ENCODE results near the gene NHLRC4.

NHLRC4 gene

DNA sequence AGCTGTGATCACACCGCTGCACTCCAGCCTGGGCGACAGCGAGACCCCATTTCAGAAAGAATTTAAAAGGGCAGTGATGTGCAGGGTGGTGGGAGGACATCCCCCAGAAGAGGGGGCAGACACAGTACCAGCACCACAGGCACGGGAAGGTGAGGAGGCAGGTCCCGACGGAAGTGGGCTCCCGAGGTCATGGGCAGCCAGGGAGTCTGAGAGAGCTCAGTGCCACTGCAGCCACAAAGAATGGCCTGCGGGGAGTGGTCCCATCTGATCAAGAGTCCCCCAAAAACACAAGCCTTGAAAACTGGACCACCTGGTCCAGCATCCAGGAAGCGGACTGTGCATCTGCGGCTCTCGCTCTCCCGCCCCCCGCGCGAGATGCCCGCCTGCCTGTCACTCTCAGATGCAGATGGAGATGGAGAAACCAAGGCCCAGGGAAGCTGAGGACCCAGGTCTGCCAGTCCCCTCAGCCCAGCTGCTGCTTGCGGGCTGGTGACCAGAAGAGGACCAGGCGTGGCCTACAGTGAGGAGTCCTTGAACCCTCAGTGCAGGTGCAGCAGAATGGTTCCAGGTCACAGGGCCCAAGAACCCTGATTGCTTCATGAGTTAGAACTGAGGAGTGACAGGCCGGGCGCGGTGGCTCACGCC, 43.6 kb upstream of the NHLRC4 start:
- DNase-seq (ENCODE audit: low read depth, low spot score), result no peak
- H3K9ac ChIP-seq (ENCODE audit: insufficient read length), result no peak overlapping the region
- no peak overlapping the region for H3K4me3 ChIP-seq
- no peak overlapping the region for H3K27ac ChIP-seq
- TF ChIP-seq FOXP2 (optimal IDR thresholded peaks at IDR 0.05; ENCODE audit: control extremely low read depth, extremely low read length, insufficient read depth) (no peak), POLR2AphosphoS5 (IDR thresholded peaks at IDR 0.05; ENCODE audit: borderline replicate concordance, low read depth, low read length) (no peak; the same call in 1 of the 2 replicates)
- H3K36me3 ChIP-seq (ENCODE audit: insufficient read depth, low read length), result no peaks in the 10 kb centered on the region
- no peaks in the 10 kb centered on the region for H3K9me3 ChIP-seq (ENCODE audit: low read depth, low read length)

DNA sequence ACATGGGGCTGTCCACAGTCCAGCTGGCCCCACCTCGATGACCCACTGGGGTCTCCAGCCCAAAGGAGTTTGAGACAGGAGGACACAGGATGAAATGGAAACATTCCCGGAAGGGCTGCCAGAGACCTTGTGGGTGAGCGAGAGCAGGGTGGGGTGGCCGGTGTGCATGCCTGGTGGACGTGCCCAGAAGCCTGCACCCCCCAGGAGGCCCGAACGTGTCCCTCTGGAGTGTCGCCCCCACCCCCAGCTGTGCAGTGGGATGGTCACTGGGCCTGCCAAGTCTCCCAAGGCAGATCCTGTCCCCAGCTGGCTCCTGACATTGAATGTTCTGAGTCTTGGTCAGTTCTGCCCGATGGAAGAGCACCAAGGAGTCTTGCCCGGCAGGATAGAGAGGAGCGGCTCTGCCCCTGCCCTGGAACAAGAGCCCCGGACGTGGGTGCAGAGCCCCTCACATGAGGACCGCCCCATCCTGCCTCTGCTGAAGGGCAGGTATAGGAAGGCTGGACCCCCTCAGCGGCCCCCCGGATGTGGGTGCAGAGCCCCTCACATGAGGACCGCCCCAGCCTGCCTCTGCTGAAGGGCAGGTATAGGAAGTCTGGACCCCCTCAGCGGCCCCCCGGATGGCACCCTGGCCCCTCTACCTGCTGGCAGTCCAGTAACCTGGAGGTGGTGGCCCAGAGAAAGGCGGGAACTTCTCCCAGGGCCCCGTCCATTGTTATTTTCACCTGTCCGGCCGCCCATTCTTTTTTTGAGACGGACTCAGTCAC, 42.3 kb upstream of the NHLRC4 start:
- no peaks in the 10 kb centered on the region for H3K36me3 ChIP-seq (ENCODE audit: insufficient read depth, low read length)
- DNase-seq (ENCODE audit: low read depth, low spot score), result no peak
- H3K9me3 ChIP-seq (ENCODE audit: low read depth, low read length), result no peaks in the 10 kb centered on the region
- no peak overlapping the region for H3K9ac ChIP-seq (ENCODE audit: insufficient read length)
- no peak for TF ChIP-seq FOXP2 (optimal IDR thresholded peaks at IDR 0.05; ENCODE audit: control extremely low read depth, extremely low read length, insufficient read depth)
- TF ChIP-seq EZH2 (IDR thresholded peaks at IDR 0.05), result no peak
- TF ChIP-seq POLR2AphosphoS5 (IDR thresholded peaks at IDR 0.05; ENCODE audit: borderline replicate concordance, low read depth, low read length), result peak; percentile 52; the same call in 1 of the 2 replicates
- no peak overlapping the region for H3K27ac ChIP-seq
- no peak overlapping the region for H3K4me3 ChIP-seq

DNA sequence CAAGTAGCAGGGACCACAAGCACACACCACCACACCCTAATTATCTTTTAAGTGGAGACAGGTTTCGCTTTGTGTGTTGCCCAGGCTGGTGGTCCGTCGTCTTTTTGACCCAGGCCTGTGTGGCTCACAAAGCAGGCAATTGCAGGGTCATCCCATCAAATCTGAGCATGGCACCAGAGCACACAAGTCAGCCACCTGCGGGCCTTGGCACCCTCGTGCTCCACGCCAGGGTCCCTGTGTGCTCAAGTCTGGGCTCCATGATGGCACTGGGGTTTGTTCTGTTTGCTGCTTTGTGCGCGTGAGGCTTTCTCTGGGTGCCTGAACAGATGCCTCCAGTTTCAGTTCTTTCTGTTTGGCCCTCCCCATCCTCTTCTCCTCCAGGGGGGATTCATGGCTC, 41.7 kb upstream of the NHLRC4 start:
- no peaks in the 10 kb centered on the region for H3K36me3 ChIP-seq (ENCODE audit: insufficient read depth, low read length)
- H3K4me3 ChIP-seq, result no peak overlapping the region
- DNase-seq (ENCODE audit: low read depth, low spot score), result no peak
- no peaks in the 10 kb centered on the region for H3K9me3 ChIP-seq (ENCODE audit: low read depth, low read length)
- peak overlapping the region; percentile 12; the same call in 1 of the 2 replicates for H3K27ac ChIP-seq
- H3K9ac ChIP-seq (ENCODE audit: insufficient read length), result no peak overlapping the region
- TF ChIP-seq FOXP2 (optimal IDR thresholded peaks at IDR 0.05; ENCODE audit: control extremely low read depth, extremely low read length, insufficient read depth) (no peak), POLR2AphosphoS5 (IDR thresholded peaks at IDR 0.05; ENCODE audit: borderline replicate concordance, low read depth, low read length) (no peak; the same call in 1 of the 2 replicates), EZH2 (IDR thresholded peaks at IDR 0.05) (no peak)

DNA sequence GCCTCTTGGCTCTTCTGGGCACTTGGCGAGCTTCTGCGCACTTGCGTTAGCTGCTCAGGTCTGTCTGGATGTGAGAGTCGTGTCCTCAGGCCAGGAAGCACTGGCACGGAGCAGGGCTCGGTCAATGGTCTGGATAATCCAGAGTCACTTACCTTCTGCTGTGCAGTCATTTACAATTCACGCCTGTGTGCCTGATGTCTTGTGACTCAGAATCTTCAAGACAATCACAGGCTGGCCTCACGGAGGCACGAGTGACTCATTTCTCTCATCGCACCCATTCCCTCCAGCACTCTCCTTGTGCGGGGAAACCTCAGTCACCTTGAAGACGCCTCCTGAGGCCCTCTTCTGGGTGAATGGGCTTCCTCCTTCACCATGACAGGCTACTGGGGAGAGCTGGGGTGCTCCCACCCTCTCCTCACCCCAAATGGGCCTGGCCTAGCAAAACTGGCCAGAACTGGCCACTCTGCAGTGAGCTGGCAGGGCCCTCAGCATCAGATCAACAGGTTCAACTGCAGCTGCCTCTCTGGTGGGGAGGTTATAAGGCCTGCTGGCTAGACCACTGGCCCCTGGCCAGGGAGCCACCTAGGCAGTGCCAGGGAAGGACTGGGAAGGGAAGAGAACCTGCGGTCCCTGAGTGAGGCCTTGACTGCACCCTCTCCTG, 41.2 kb upstream of the NHLRC4 start:
- Histone ChIP-seq H3K27ac (peak overlapping the region; percentile 42; the same call in 1 of the 2 replicates), H3K9me3 (ENCODE audit: low read depth, low read length) (no peaks in the 10 kb centered on the region), H3K4me3 (peak overlapping the region; percentile 78), H3K36me3 (ENCODE audit: insufficient read depth, low read length) (no peaks in the 10 kb centered on the region), H3K9ac (ENCODE audit: insufficient read length) (peak overlapping the region; percentile 82)
- TF ChIP-seq POLR2AphosphoS5 (IDR thresholded peaks at IDR 0.05; ENCODE audit: borderline replicate concordance, low read depth, low read length) (no peak), EZH2 (IDR thresholded peaks at IDR 0.05) (no peak)
- DNase-seq (ENCODE audit: low read depth, low spot score), result no peak

DNA sequence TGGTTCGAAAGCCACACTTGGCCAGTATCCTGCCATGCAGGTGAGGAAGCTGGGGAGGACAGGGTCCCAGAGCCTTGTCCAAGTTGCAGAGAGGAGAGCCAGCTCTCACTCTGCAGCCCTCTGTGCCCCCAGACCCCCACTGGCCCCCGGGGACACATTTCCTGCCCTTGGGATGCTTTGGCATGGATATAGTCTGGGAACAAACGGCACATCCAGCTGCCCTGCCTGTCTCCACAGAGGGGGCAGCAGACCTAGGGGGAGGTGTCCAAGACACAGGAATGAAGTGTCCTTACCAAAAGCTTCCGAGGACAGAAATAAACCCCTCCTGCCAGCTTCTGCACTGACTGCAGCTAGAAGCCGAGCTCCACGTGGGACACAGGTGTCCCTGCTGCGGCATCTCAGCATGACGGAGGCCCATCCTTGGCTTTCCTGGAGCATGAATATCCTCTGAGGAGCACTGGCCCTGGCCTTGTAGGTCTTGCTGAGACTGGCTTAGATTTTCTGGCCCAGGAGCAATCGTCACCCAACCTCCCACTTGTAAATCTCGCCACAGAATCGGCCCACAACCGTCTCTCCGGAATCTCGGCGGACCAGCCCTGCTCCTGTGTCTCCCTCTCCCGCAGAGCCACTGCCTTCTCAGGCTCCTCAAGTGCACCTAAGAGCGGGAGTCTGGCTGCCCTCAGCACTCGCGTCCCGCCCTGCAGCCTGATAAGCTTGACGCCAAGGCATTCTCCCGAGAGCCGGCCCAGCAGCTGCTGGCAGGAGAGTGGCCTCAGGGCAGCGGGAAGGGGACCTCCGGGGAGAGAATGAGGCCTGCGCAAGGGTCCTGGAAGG, 40.4 kb upstream of the NHLRC4 start:
- Histone ChIP-seq H3K9me3 (ENCODE audit: low read depth, low read length) (no peaks in the 10 kb centered on the region), H3K27ac (peak overlapping the region; percentile 97), H3K4me3 (peak overlapping the region; percentile 78), H3K9ac (ENCODE audit: insufficient read length) (peak overlapping the region; percentile 82), H3K36me3 (ENCODE audit: insufficient read depth, low read length) (no peaks in the 10 kb centered on the region)
- no peak for DNase-seq (ENCODE audit: low read depth, low spot score)
- TF ChIP-seq POLR2AphosphoS5 (IDR thresholded peaks at IDR 0.05; ENCODE audit: borderline replicate concordance, low read depth, low read length) (no peak), FOXP2 (optimal IDR thresholded peaks at IDR 0.05; ENCODE audit: control extremely low read depth, extremely low read length, insufficient read depth) (no peak), EZH2 (IDR thresholded peaks at IDR 0.05) (no peak)

DNA sequence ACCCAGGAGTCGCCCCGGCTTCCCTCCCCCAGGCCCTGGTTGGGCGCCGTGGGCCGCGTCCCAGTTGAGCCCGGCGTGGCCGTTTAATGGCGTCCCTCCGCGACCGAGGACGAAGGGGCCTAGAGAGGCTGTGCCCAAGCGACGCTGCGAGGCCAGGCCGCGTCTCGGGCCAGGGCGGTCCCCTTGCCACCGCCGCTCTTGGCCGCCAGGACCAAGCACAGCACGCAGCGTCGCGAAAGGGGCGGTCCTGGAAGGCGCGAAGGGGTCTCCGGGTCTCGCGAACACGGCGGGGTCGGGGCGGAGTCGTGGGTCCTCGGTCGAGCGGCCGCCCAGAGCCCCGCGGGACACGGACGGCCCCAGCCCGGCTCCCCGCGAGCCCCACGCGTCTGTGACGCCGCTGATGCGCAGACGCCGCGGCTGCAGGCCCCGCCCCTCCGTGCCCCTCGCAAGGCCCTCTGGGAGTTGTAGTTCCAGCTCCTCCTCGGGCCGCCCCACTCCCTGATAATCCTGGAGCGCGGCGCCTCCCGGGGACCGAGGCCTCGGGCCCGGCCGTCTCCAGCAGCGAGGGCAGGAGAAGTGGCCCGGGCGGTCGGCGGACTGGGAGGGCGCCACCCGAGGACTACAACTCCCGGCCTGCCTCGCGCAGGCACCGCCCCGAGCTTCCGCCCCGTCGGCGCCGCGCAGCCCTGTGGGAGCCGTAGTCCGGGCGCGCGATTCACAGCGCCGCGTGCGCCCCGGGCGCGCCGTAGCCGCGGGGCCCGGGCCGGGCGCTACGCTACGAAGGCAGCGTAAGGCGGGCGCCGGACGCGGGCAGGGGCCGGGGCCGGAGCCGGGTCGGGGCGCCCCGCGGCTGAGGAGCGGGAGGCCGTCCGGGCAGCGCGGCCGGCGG, 39.5 kb upstream of the NHLRC4 start, which contains the start of gene CAPN15:
CAPN15 (plus strand) TSS at position 698 of the 889 bp plus-strand sequence. CDS start 19,127 bp downstream, outside the sequence.
- Histone ChIP-seq H3K27ac (peak within 1 kb of the TSS; percentile 97), H3K9me3 (ENCODE audit: low read depth, low read length) (no peaks in the 10 kb centered on the region)
- DNase-seq (ENCODE audit: low read depth, low spot score), result peak; percentile 14

More for the DNA sequence above, 39.5 kb upstream of the NHLRC4 start, which contains the start of gene CAPN15:
- Histone ChIP-seq H3K9ac (ENCODE audit: insufficient read length) (peak within 1 kb of the TSS; percentile 89), H3K36me3 (ENCODE audit: insufficient read depth, low read length) (no peaks in the 10 kb centered on the region), H3K4me3 (peak within 1 kb of the TSS; percentile 94)
- TF ChIP-seq FOXP2 (optimal IDR thresholded peaks at IDR 0.05; ENCODE audit: control extremely low read depth, extremely low read length, insufficient read depth) (no peak), POLR2AphosphoS5 (IDR thresholded peaks at IDR 0.05; ENCODE audit: borderline replicate concordance, low read depth, low read length) (peak; percentile 77; the same call in 1 of the 2 replicates)

All from SK-N-MC (cell line).